Activated naive CD8-positive, alpha-beta T cell treated with anti-CD3 and anti-CD28 coated beads, Interleukin-2, amount 10 ng/mL, durations not matched to agents 7 days and 5 days (primary cell): ENCODE data around the gene TXNDC12. TPM values are rescaled to one million over a fixed set of nuclear protein-coding genes. Genes with fewer than 3 reads are reported as not detected.

Source experiments
- ATAC-seq: fragments of 150-1000 bp; cut with Tn5 transposase; one replicate; pipeline ENCODE4 v1.10.0; 2021; ENCODE audit warnings: low read depth, moderate library complexity
- POLR2A ChIA-PET: fragments of 350-600 bp; sonication (Branson Sonifier 250); formaldehyde crosslinking; loops from one replicate; lab custom pipeline; 2021; ENCODE audit warnings: antibody characterized with exemption; lab: Charles Lee
- DNase-seq: peaks from one replicate; pipeline ENCODE4 v3.0.0; 2021
- H3K27ac Mint-ChIP-seq: one replicate; pipeline ENCODE4 v1.8.0; 2022; ENCODE audit warnings: mild to moderate bottlenecking, mixed read lengths
- H3K27me3 Mint-ChIP-seq: one replicate; pipeline ENCODE4 v1.8.0; 2022; ENCODE audit warnings: mild to moderate bottlenecking, moderate library complexity, mixed read lengths
- H3K36me3 Mint-ChIP-seq: one replicate; pipeline ENCODE4 v1.8.0; 2021; ENCODE audit warnings: mild to moderate bottlenecking, mixed read lengths
- H3K4me1 Mint-ChIP-seq: one replicate; pipeline ENCODE4 v1.8.0; 2021; ENCODE audit warnings: mixed read lengths
- H3K4me3 Mint-ChIP-seq: one replicate; pipeline ENCODE4 v1.8.0; 2022; ENCODE audit warnings: mild to moderate bottlenecking, moderate library complexity, mixed read lengths
- H3K9me3 Mint-ChIP-seq: one replicate; pipeline ENCODE4 v1.8.0; 2021; ENCODE audit warnings: mixed read lengths
- total RNA-seq, 2 experiments: library from RNA; stranded (reverse); gene quantifications; one replicate each; pipeline ENCODE4 v1.2.3, GENCODE V29; 2021

Gene TXNDC12
- total RNA-seq, 2 experiments from 2014 or later = 43.1 to 44.4 TPM

- POLR2A ChIA-PET = no interaction called here
- Mint-ChIP-seq H3K9me3 (no peaks in the 10 kb centered on the region), H3K27me3 (peaks cover 8% of the 10 kb centered on the region), H3K36me3 (no peaks in the 10 kb centered on the region), H3K4me1 (no peaks in the 10 kb centered on the region), H3K27ac (no peak overlapping the region), H3K4me3 (no peak overlapping the region)
- no peak for DNase-seq
- ATAC-seq = no peak
These were observed 73.4 kb downstream of the TXNDC12 start for GRCh38 chr1:51981555-51981954.

- no peak for DNase-seq
- ATAC-seq = no peak
- POLR2A ChIA-PET = no interaction called here
- Mint-ChIP-seq H3K36me3 (no peaks in the 10 kb centered on the region), H3K27ac (no peak overlapping the region), H3K9me3 (no peaks in the 10 kb centered on the region), H3K4me1 (no peaks in the 10 kb centered on the region), H3K27me3 (peaks cover 8% of the 10 kb centered on the region), H3K4me3 (no peak overlapping the region)
These were observed 76.9 kb downstream of the TXNDC12 start for GRCh38 chr1:51978099-51978498.

- Mint-ChIP-seq H3K4me1 (no peaks in the 10 kb centered on the region), H3K4me3 (no peak overlapping the region), H3K27me3 (peaks cover 8% of the 10 kb centered on the region), H3K27ac (no peak overlapping the region), H3K9me3 (no peaks in the 10 kb centered on the region), H3K36me3 (no peaks in the 10 kb centered on the region)
- POLR2A ChIA-PET = no interaction called here
- ATAC-seq (no peak), DNase-seq (no peak)
These were observed 78.0 kb downstream of the TXNDC12 start for GRCh38 chr1:51976846-51977602.

GRCh38 chr1:51973587-51974474 lies 81.2 kb downstream of the TXNDC12 start:
- no peak for DNase-seq
- no peak for ATAC-seq
- Mint-ChIP-seq H3K9me3 (no peaks in the 10 kb centered on the region), H3K27ac (no peak overlapping the region), H3K4me3 (no peak overlapping the region), H3K36me3 (no peaks in the 10 kb centered on the region), H3K27me3 (peaks cover 8% of the 10 kb centered on the region), H3K4me1 (no peaks in the 10 kb centered on the region)
- POLR2A ChIA-PET = no interaction called here

Other genes starting within 250 kb of the TXNDC12 start
- gene NRDC, start 176.5 kb downstream of the TXNDC12 start, total RNA-seq = 100 to 1,000 TPM; 158 to 170 TPM
- under 1 TPM; 0.03 to 0.06 TPM for gene RAB3B, start 64.5 kb downstream of the TXNDC12 start, total RNA-seq
- 10 to 100 TPM; 12.5 to 14.6 TPM for gene KTI12, start 21.4 kb downstream of the TXNDC12 start, total RNA-seq
- 10 to 100 TPM; 31.4 to 41.0 TPM for gene BTF3L4, start 1.1 kb upstream of the TXNDC12 start, total RNA-seq
- 1 to 10 TPM; 4.5 to 5.5 TPM for gene ZFYVE9, start 86.9 kb upstream of the TXNDC12 start, total RNA-seq